Keratinocyte (primary cell): ENCODE measurements around the gene CABLES2. TPM values are rescaled to one million over a fixed set of nuclear protein-coding genes. Genes with fewer than 3 reads are reported as not detected.

Experiments used
- DNase-seq: peaks from one replicate; pipeline ENCODE4 v3.0.0-alpha.2; 2011; ENCODE audit warnings: low read depth, missing footprints, low spot score
- FAIRE-seq: peaks from 2 replicates; lab custom pipeline; 2011; peaks lifted over from hg19 to GRCh38; lab: Jason Lieb, UNC
- H2AFZ ChIP-seq: 2 replicates; pipeline ENCODE4 v1.6.0; 2012; ENCODE audit warnings: low read length, control low read depth, inconsistent platforms; ENCODE audit not compliant: control insufficient read depth
- H3K27ac ChIP-seq: 2 replicates; pipeline ENCODE4 v1.5.1; 2011; ENCODE audit warnings: low read length; ENCODE audit not compliant: control insufficient read depth, insufficient read depth
- H3K27me3 ChIP-seq: 3 replicates; pipeline ENCODE4 v1.6.0; 2011; ENCODE audit warnings: low read length; ENCODE audit not compliant: control insufficient read depth, insufficient read depth; ENCODE audit errors: extremely low read depth
- H3K36me3 ChIP-seq, 2 experiments: 2 replicates in 1 of 2; 3 replicates in 1 of 2; pipeline ENCODE4 v1.5.1; 2011; ENCODE audit warnings: low read length in 2 of 2, mild to moderate bottlenecking in 1 of 2; ENCODE audit not compliant: control insufficient read depth in 2 of 2, insufficient read depth in 2 of 2; ENCODE audit errors: extremely low read depth in 1 of 2
- H3K4me1 ChIP-seq: 3 replicates; pipeline ENCODE4 v1.5.1; 2011; ENCODE audit warnings: low read length; ENCODE audit not compliant: control insufficient read depth, insufficient read depth; ENCODE audit errors: extremely low read depth
- H3K4me2 ChIP-seq: 3 replicates; pipeline ENCODE4 v1.6.0; 2011; ENCODE audit warnings: low read depth, low read length; ENCODE audit not compliant: control insufficient read depth, insufficient read depth; ENCODE audit errors: extremely low read depth
- H3K4me3 ChIP-seq, 3 experiments: fragments of 200-600 bp in 1 of 3; sonication (generic) in 1 of 3; 2 replicates in 2 of 3; 3 replicates in 1 of 3; pipeline ENCODE4 v1.5.1; 2011 to 2016; ENCODE audit warnings: low read length in 3 of 3, mild to moderate bottlenecking in 3 of 3, control low read depth in 2 of 3, inconsistent platforms in 1 of 3, low read depth in 1 of 3, mixed read lengths in 1 of 3, mixed run types in 1 of 3, moderate library complexity in 1 of 3; ENCODE audit not compliant: control insufficient read depth in 2 of 3, insufficient read depth in 2 of 3; ENCODE audit errors: extremely low read depth in 1 of 3
- H3K79me2 ChIP-seq: 2 replicates; pipeline ENCODE4 v1.6.0; 2012; ENCODE audit warnings: low read length; ENCODE audit not compliant: control insufficient read depth, insufficient read depth
- H3K9ac ChIP-seq: 3 replicates; pipeline ENCODE4 v1.6.0; 2011; ENCODE audit warnings: low read length; ENCODE audit not compliant: control insufficient read depth, insufficient read depth; ENCODE audit errors: extremely low read depth
- H3K9me1 ChIP-seq: 3 replicates; pipeline ENCODE4 v1.6.0; 2011; ENCODE audit warnings: low read length; ENCODE audit not compliant: control insufficient read depth, insufficient read depth; ENCODE audit errors: extremely low read depth
- H3K9me3 ChIP-seq: 2 replicates; pipeline ENCODE4 v1.5.1; 2012; ENCODE audit warnings: low read depth, low read length; ENCODE audit not compliant: control insufficient read depth
- H4K20me1 ChIP-seq: 3 replicates; pipeline ENCODE4 v1.6.0; 2011; ENCODE audit warnings: low read length; ENCODE audit not compliant: control insufficient read depth, insufficient read depth; ENCODE audit errors: extremely low read depth
- EZH2 ChIP-seq: IDR thresholded peaks from one replicate; pipeline ENCODE4 v1.6.1; 2012; ENCODE audit warnings: inconsistent platforms, mild to moderate bottlenecking, low read length, moderate library complexity
- dilution Hi-C: fragments of 300-500 bp; cut with MboI; formaldehyde crosslinking; loops from one replicate; pipeline ENCODE4 v1.7.0; 2020; ENCODE audit warnings: low sequenced_read_pairs; ENCODE audit not compliant: extremely low pct_ligation_motif_present
- polyA plus RNA-seq, 5 experiments: library from polyadenylated mRNA; depleted of rRNA in 3 of 5; stranded (reverse) in 3 of 5; stranded (forward) in 1 of 5; unstranded in 1 of 5; fragments of >200 nt; gene quantifications; 1 replicate in 1 of 5; 2 replicates in 3 of 5; 3 replicates in 1 of 5; pipeline versions ENCODE4 v1.2.1 to v1.2.3, GENCODE V29; 2011 to 2012; ENCODE audit warnings: missing spikeins in 2 of 5, low read depth in 1 of 5, low replicate concordance in 1 of 5
- TF ChIP-seq, protein P1 (sequence below), 3 experiments: IDR thresholded peaks in 1 of 3; conservative IDR thresholded peaks in 1 of 3; optimal IDR thresholded peaks in 1 of 3; 2 replicates in 2 of 3; 3 replicates in 1 of 3; pipeline versions ENCODE3 to v1.5.1; 2011; ENCODE audit warnings: low read length in 3 of 3, mild to moderate bottlenecking in 3 of 3, moderate library complexity in 2 of 3, control low read depth in 1 of 3, inconsistent platforms in 1 of 3; ENCODE audit not compliant: insufficient read depth in 2 of 3; ENCODE audit errors: extremely low read depth in 1 of 3

Gene CABLES2
- polyA plus RNA-seq, 1 donor (not counting 4 experiments of a cell fraction or from before 2014, with no cell fraction given) = 2.2 TPM

DNA sequence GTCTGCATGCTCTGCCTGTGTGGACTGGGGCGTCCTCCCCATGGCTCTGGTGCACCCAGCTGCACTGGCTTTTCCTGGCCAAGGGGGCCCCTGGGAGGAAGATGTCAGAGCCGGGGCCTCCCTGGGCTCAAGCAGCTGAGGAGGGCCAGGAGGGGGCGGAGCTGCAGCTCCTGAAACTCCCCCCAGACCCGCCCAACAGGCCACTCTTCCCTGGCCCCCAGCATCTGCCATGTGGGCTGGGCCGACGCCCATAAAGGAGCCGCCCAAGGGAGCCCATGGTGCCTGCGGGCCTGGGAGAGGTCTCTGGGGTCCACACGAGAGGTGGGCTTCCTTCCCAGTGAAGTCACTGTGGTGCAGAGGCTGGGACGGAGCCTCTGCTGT is 16.2 kb upstream of the CABLES2 start:
- TF ChIP-seq EZH2 = no peak
- TF ChIP-seq, protein P1, sequence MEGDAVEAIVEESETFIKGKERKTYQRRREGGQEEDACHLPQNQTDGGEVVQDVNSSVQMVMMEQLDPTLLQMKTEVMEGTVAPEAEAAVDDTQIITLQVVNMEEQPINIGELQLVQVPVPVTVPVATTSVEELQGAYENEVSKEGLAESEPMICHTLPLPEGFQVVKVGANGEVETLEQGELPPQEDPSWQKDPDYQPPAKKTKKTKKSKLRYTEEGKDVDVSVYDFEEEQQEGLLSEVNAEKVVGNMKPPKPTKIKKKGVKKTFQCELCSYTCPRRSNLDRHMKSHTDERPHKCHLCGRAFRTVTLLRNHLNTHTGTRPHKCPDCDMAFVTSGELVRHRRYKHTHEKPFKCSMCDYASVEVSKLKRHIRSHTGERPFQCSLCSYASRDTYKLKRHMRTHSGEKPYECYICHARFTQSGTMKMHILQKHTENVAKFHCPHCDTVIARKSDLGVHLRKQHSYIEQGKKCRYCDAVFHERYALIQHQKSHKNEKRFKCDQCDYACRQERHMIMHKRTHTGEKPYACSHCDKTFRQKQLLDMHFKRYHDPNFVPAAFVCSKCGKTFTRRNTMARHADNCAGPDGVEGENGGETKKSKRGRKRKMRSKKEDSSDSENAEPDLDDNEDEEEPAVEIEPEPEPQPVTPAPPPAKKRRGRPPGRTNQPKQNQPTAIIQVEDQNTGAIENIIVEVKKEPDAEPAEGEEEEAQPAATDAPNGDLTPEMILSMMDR (optimal IDR thresholded peaks at IDR 0.05 in 1 of 3, IDR thresholded peaks at IDR 0.05 in 1 of 3, conservative IDR thresholded peaks at IDR 0.05 in 1 of 3; ENCODE audit: extremely low read depth in 1 of 3, insufficient read depth in 2 of 3, low read length in 3 of 3) = no peak
- Histone ChIP-seq H3K4me2 (no peak overlapping the region), H2AFZ (no peak overlapping the region), H3K27ac (no peak overlapping the region), H4K20me1 (peaks cover 3% of the 10 kb centered on the region), H3K79me2 (no peaks in the 10 kb centered on the region), H3K27me3 (peaks cover 29% of the 10 kb centered on the region), H3K9me3 (no peaks in the 10 kb centered on the region), H3K9me1 (no peaks in the 10 kb centered on the region), H3K4me1 (peaks cover 12% of the 10 kb centered on the region), H3K9ac (no peak overlapping the region), H3K36me3 (no peaks in the 10 kb centered on the region), H3K4me3 (no peak overlapping the region)
- DNase-seq (no peak), FAIRE-seq (no peak)
- dilution Hi-C loops = no loop called here

DNA sequence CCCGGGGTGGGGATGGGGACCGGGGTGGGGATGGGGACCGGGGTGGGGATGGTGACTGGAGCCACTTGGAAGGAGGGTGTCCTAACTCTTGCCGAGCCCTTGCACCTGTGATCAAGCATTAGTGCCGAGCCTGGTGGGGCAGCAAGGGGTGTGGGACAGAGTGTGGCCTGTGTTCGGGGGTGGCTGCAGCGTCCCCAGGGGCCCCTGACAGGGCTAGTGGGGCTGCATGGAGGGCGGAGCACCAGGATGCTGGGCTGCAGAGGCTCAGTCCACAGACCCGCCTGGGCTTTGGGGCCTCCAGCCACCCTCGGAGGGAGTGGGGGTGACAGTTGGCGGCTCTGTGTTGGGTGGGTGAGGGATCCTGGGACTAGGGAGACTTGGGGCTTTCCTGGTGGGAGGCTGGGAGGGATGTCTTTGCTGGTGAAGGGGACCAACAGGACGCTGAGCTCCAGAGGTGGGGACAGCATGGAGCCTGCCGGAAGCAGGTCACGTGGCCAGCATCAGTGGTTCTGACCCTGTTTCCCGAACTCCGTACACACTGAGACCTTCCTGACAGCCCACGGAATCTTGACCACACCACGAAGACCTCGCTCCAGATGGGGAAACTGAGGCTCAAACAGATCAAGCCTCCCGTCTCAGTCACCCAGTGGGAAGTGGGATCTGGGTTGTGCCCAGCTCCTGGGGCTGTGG is 15.7 kb upstream of the CABLES2 start:
- Histone ChIP-seq H4K20me1 (peaks cover 3% of the 10 kb centered on the region), H3K9ac (no peak overlapping the region), H2AFZ (no peak overlapping the region), H3K4me2 (no peak overlapping the region), H3K9me1 (no peaks in the 10 kb centered on the region), H3K27me3 (peaks cover 29% of the 10 kb centered on the region), H3K27ac (no peak overlapping the region), H3K36me3 (no peaks in the 10 kb centered on the region), H3K4me3 (no peak overlapping the region), H3K79me2 (no peaks in the 10 kb centered on the region), H3K9me3 (no peaks in the 10 kb centered on the region), H3K4me1 (peaks cover 7% of the 10 kb centered on the region)
- TF ChIP-seq, protein P1 (optimal IDR thresholded peaks at IDR 0.05 in 1 of 3, IDR thresholded peaks at IDR 0.05 in 1 of 3, conservative IDR thresholded peaks at IDR 0.05 in 1 of 3; ENCODE audit: extremely low read depth in 1 of 3, insufficient read depth in 2 of 3, low read length in 3 of 3) = no peak
- DNase-seq (no peak), FAIRE-seq (no peak)
- dilution Hi-C loops = no loop called here
